Measurements from ENCODE around the gene PACS2. TPM values are rescaled to one million over a fixed set of nuclear protein-coding genes. Genes with fewer than 3 reads are reported as not detected.
"Not testable (repeated sequence)": the region's sequence is repeated elsewhere in the genome, so short reads cannot be mapped to it uniquely, and the experiment has no call there.

PACS2 gene
- polyA plus RNA-seq, 1 donor, result 116 TPM

DNA sequence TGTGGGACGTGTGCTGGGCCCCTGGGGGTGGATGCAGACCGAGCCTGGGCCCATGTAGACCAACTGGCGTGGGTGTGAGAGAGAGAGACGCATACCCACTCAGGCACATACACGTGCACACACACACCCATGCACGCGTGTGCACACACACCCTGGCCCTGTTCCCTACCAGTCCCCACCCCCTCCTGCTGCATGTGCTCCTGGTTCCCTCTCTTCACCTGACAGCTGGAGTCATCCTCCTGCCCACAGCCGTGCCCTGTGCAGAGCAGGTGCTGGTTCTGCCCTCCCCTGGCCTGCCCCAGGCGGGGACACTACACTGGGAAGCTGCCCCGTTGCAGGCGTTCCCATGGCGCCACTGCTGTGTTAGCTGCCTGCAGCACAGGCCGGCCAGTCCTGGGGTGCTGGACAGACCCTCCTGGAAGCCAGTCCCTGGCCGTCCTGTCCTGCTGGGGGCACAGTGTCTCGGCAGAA, 18.5 kb downstream of the PACS2 start:
- DNase-seq, result no peak

DNA sequence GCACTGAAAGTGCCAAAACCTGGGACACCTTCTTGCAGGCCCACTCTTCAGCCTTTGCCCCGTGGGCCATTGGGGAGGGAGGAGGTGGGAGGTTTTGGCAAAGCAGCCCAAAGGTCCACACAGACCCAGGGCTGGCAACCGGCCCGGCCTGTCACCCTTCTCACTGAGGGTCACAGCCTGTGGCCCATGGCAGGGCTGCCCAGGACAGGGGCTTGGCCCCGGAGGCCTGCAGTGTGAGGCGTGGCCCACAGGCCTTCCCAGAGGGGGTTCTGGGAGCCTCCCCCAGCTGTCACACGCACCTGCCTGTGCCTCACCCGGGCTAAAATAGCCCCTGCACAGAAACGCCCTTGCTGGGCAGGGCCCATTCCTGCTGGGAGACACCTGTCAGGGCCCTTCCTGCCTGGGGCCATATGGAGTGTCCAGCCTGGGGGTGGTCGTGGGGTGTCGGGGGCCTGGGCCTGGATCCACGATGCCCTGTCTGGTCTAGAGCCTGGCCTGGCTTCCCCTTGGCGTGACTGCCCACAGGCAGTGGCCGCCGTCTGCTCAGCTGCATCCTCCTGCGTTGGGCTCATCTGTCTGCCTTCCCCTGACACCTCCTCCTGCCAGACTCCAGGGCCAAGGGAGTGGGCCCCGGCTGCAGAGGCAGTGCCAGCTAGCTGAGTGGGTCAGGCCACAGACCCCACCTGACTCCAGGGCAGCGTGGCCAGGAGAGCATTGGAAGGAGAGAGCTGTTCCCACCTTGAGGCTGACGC, 19.2 kb downstream of the PACS2 start:
- no peak for DNase-seq

DNA sequence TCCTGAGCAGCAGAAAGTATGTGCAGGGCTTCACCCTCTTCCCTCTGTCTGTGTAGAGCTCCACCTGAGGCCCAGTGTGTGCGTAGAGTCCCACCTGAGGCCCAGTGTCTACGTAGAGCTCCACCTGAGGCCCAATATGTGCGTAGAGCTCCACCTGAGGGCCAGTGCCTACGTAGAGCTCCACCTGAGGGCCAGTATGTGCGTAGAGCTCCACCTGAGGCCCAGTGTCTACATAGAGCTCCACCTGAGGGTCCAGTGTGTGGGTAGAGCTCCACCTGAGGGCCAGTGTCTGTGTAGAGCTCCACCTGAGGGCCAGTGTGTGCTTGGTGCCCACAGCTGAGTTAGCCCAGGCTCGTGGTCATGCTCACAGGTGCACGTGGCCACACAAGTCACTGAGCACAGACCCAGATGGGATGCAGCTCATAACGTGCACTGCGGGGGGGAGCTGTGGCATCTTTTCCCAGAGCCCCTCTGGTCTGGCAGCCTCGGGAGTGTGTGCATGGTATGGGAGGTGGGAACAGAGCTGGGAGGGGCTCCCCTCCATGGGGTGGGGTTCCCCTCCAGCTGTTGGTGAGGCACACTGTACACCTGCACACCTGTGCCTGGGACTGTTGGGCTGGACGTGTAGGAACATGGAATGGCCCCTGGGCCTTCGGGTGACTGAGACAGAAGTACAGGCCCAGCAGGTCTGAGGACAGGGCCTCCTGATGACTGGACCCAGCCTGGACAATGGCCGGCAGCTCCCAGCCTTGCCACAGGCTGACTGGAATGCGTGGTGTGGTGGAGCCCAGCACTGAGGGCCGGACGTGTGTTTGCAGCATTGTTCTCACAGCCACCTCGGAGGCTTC, 20.1 kb downstream of the PACS2 start:
- DNase-seq, result no peak

DNA sequence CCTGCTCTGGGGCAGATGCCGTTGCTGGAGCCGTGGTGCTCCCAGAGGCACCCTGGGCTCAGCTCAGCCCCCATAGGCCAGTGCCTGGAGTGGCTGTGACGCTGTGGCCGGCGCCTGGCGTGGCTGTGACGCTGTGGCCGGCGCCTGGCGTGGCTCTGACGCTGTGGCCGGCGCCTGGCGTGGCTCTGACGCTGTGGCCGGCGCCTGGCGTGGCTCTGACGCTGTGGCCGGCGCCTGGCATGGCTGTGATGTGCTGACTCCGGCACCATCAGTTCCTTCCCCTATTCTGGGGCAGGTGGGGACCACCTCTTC, 20.6 kb downstream of the PACS2 start:
- DNase-seq, result not testable (repeated sequence)

DNA sequence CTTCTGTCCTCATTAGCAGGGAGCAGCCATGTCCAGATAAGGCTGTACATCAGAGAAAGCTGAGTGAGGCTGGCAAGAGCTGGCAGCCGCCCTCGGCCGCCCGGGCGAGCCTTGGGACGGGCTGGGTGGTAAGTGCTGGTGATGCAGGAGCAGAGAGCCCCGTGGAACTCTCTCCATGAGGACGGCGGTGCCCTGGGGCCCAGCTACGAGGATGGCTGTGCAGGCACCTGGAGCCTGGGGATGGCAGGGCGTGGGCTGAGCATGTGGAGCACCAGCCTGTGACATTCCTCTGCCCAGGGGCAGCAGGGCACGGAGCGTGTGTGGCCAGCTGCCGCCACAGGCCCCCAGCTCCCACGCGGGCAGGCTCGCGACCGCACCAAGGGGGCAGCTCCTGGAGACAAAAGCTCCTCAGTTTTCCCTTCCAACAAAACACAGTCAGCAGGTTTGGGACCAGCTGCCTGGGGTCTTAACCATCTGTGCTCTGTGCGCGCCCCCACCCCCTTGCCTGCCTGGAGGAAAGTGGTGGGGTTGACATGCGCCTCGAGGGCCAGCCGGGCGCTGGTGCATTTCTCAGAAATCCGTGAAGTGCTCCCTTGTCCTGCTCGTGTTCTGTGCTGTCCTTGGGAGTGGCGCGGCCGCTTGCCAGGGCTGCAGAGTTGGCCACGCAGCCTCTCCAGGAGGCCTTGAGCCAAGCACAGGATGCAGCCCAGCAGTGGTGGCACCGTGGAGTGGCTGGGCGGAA, 21.4 kb downstream of the PACS2 start:
- no peak for DNase-seq

DNA sequence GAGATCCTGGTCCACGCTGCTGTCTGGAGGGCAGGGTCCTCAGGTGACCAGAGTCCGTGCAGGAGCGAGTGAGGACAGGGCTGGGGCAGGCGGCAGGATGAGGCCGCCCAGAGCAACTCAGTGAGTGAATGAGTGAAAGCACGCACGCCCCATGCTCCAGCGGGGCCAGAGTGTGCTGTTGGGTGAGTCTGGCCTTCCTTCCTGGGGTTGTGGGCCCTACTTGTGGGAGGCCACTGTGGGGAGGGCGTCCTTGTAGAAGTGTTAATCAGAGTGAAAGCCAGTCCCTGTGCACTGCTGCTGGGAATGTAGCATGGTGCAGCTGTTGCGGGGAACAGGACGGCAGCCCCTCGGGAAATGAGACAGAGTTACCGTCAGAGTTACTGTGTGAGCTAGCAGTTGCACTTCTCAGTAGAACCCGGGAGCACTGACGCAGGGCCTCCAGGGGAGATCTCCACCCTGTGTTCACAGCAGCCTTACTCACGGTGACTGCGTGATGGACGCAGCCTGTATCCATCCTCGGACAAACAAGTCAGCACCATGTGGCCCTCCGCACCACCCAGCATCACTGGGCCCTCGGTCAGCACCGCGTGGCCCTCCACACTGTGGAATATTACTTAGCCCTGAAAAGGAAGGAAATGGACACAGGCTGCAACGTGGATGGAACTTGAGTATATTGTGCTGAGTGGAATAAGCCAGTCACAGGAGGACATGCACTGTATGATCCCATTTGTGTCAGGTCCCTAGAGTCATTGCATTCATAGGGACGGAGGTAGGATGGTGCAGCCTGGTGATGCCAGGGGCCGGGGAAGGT, 22.1 kb downstream of the PACS2 start:
- DNase-seq, result no peak

DNA sequence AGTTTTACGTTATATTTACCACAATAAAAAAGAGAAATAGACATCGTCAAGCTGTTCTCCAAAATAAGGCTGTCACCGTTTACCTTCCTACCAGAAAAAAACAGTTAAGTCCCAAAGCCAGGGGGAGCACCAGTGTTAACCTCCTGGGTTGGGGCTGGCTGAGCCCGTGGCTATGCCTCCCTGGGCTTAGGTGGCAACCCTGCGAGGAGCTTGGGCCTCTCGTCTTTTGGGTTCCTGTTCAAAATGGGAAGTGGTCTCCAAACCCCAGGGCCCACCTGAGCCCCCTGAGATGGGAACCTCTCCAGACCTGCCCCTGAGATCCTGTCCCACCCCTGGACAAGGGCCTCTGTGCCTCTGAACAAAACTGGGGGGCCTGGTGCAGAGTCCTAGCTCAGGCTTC, 22.9 kb downstream of the PACS2 start:
- DNase-seq, result no peak

DNA sequence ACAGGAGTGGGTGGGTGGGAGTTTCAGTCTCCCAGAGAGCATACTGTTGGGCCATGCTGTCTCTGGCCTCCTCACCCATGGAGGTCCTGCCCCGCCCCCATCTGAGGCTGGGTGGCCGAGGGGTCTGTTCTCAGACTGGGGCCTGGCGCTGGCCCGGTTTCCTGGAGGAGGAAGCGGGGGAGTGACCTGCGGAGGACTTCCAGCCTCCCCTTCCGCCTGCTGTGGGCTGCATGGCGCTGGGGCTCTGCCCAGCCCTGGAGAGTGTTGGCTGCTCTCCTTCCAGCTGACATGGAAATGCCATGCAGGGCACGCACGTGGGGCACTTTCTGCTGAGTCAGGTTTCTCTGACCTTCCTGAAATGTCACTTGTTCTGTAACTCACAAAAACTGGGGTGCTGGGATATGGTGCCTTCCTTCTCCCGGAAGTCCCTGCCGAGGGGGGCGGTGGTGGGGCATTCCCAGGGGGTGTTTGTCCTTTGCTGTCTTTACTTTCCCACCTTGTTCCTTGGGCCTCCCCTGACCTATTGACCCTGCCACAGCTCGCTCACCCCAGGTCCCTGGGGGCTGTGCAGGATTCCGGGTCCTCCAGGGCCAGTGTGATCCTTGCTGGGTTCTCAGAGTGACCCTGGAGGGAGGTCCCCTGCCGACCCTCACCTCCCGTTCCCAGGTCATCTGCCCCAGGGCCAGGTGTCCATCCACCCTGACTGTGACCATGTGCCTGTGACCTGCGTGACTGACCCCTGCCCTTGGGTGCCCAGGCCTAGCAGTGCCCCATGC, 23.6 kb downstream of the PACS2 start:
- no peak for DNase-seq

DNA sequence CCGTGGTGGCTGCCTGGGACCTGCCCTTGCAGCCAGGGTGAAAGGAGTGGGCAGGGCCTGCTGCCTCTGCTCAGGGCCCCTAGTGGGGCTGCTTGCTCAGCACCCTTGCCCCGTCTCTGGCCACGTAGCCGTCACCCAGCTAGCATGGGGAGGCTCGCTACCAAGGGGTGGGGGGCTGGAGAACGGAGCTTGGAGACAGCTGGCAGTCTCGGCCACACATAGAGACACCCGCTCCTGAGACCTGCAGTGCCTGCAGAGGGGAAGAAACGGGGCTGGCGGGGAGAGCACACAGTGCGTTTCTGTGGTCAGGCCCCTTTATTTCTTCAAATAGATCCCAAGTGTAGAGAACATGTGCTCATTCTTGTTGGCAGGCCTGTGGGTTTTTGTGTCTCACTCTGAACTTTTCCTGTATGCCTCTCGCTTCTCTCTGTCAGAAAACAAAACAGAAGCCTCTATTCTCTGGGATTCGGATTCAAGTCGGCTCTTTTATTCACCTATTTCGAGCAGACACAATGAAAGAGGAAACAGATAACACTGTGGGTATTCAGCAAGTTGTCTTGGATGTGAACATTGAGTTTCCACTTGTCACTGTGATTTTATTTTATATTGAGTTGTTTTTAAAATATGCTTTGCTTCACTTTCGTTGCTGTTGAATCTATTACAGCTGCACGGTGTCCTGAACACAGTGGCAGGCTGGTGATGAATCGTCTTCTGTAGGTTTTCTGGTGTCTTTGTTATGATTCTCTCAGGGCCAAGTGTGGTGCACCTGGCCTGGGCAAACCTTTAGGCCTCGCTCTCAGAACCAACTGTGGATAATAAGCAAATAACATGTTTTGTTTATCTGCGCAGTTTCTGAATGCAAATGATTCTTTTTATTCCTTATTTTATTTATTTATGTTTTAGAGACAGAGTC, 26.5 kb downstream of the PACS2 start:
- DNase-seq, result peak; percentile 48

DNA sequence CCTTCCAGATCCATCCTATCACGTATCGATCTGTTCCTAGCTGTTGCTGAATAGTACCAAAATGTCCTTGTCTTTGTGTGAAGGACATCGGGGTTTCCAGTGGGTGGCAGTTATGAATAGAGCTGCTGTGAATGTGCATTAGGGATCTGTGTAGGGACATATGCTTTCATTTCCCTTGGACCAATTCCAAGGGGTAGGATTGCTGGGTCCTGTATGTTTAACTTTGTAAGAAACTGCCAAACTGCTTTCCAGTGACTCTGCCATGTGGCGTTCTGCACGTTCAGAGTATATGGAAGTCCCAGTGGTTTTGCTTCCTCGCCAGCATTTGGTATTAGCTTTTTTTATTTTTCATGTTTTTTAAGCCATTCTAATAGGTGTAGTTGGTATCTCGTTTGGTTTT, 28.6 kb downstream of the PACS2 start:
- no peak for DNase-seq

DNA sequence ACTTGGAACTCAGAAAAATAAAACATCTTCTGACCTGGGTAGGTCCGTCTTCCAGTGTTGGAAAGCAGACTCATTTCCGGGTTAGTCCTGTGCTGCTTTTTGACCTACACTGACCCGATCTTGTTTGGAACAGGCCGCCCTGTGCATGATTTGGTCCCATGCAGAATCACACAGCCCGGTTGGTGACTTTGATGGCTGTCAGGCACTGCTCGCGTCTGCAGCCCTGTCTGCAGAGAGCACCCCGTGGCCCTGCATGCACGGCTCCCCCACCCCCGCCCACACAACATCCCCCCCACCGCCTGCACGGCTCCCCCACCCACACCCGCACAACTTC, 31.6 kb downstream of the PACS2 start:
- no peak for DNase-seq

DNA sequence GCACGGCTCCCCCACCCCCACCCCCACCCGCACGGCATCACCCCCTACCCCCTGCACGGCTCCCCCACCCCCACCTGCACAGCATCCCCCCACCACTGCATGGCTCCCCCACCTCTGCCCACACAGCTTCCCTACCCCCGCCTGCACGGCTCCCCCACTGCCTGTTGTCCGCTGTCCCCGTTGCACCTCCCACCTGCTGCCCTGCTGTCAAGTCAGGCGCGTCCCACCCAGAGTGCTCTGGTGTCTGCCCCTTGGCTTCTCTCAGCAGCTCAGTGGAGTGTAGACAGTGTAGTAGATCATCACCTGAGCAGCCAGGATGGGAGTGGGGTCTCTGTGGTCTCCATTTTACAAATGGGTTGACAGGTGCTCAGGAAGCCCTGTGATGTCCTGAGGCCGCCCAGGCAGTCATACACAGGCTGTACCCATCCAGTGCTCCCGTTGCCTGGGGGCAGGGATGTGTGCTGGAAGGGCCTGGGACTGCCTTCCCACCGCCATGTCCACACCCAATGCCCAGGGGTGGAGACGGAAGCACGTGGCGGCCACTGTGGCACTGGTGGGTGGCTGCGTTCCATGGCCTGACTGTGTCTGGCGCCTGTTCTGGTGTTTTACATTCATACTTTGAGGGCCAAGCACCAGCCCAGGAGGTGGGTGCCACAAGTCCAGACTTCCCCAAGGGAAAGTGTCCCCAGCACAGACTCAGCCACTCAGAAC, 32.5 kb downstream of the PACS2 start:
- no peak for DNase-seq

DNA sequence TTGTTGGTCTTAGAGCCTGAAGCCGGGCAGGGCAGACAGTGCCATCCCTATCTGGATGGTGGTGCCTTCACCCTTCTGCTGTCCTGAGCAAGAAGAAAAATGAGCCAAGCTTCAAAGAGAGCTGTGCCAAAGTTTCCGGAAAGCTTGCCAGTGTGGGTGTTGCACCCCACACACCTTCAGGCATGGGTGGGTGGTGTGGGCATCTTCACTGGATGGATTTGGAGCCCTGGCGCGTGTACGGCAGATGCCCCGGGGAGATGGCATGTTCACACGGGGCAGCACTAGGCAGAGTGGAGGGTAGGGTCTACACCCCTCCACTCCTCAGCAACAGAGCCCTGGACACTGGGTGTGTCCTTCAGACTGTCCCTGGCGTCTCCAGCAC, 33.0 kb downstream of the PACS2 start:
- DNase-seq, result no peak

DNA sequence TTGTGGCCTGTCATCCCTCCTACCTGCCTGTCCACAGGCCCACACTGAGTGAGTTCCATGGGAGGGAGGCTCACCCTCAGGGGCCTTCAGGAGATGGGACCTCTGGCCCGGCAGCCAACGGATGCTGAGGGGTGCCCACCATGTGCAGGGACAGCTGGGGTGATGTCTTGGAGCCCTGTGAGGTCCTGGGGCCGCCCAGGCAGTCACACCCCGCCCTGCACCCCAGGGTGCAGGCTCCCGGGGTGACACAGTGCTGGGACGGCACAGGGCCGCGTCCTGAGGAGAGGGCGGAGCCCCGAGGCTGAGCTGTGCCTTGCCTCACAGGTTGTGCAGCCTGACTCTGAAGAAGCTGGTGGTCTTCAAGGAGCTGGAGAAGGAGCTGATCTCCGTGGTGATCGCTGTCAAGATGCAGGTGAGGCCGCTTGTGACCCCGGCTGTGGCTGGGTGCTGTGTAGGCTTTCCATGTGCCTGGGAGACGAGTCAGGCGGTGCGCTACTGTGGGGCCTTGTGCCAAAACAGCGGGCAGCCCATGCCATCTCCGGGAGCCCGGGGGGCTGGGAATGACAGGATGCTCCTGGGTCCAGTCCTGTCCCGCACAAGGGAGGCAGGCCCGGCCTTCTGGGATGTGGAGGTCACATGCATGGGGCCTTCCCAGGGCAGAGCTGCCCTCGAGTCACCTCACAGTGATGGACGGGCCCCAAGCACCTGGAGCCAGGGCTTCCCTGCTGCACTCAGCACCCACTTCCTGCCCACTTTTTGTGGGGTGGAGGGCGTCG, 33.8 kb downstream of the PACS2 start:
- DNase-seq, result no peak

DNA sequence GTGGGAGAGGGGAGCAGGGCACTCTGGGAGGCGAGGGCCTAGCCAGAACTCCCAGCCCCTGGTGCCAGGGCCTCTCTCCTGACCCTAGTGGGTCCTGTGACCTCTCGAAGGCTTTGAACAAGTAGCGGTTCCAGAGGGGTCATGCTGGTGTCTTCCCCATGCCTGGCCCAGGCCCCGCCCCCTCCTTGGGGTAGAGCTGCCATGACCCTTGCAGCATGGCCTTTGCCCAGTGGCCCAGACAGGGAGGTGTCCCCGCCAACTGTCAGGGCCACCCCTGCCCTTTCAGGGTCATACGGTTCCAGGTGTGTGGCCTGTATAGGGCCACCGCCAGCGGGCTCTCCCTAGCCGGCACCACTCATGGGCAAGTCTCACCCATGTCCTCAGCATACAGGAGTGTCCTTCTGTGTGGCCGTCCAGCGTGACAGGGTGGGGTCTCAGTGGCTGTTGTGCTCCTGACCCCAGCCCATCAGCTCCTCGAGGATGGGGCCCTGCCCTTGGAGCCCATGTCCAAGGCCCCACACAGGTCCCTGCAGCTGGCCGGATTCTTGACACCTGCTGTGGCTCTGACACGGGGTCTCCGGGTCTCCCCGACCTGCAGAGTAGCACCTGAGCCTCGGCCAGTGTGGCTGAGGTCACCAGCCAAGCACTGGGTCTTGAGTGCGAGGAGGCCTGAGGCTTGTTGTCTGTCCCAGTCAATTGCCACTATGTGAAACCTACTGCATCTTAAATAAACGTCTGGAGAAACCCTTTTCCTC, 34.6 kb downstream of the PACS2 start:
- DNase-seq, result no peak

DNA sequence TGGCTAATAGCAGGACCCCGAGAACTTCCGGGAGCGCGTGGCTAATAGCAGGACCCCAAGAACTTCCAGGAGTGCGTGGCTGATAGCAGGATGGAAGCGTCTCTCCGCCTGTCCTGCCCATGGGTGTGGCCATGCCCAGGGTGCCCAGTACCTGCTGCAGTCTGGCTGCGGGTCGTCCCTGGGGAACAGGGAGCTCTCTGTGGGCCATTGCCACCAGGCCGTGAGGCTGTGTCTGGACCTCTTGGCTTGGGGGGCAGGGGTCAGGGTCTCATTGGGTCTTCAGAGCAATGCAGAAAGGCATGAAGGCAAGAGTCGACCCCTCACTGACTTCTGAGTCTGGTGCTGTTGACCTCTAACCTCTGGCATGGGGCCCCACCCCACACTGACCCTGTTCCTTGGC, 35.4 kb downstream of the PACS2 start:
- no peak for DNase-seq

DNA sequence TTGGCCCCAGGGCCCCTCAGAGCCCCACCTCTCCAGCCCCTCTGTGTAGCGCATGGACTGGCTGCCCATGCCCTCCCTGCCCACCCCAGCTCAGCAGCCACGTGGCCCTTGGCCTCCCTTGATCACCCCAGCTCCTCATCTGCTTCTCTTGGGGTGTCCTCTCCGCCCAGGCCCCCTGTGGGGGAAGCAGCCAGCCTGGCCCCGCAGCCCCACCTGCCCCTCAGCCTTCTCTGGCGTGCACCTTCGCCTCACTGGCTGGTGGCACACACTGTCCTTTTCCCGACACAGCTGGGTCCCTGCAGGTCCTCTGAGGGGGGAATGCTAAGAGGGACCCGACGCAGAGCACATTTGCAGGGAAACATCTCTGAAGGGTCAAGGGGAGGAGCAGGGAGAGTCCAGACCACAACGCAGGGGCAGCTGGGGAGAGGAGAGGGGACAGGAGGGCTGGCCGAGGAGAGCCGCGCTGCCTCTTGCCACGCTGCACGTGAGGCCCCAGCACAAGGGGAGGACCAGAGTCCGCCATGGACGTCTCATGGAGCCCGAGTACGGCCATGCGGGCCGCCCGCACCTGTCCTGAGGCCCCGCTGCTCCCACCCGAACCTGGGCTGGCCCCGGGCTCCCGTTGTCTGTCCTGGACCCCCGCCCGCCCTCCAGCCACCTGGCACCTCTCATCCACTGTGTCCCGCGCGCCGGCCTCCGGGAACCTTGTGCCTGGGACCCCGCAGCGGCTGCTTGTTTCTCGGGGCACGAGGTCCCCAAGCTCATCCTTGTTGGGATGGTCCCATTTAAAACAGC, 36.1 kb downstream of the PACS2 start:
- no peak for DNase-seq

DNA sequence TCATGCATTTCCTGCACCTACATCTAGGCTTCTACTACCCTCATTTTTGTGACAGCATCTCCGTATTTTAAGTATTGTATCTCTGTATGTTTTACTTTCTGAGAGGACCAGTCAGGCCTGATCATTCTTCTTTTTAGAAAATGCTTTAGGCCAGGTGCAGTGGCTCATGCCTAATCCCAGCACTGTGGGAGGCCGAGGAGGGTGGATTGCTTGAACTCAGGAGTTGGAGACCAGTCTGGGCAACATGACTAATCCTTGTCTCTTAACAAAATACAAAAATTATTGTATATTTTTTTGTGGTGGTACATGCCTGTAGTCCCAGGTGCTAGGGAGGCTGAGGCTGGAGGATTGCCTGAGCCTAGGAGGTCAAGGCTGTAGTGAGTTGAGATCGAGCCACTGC, 36.9 kb downstream of the PACS2 start:
- DNase-seq, result no peak

All from hindlimb muscle (tissue), 1 donor.